ENCODE results near the gene OBSCN.

The OBSCN gene

DNA sequence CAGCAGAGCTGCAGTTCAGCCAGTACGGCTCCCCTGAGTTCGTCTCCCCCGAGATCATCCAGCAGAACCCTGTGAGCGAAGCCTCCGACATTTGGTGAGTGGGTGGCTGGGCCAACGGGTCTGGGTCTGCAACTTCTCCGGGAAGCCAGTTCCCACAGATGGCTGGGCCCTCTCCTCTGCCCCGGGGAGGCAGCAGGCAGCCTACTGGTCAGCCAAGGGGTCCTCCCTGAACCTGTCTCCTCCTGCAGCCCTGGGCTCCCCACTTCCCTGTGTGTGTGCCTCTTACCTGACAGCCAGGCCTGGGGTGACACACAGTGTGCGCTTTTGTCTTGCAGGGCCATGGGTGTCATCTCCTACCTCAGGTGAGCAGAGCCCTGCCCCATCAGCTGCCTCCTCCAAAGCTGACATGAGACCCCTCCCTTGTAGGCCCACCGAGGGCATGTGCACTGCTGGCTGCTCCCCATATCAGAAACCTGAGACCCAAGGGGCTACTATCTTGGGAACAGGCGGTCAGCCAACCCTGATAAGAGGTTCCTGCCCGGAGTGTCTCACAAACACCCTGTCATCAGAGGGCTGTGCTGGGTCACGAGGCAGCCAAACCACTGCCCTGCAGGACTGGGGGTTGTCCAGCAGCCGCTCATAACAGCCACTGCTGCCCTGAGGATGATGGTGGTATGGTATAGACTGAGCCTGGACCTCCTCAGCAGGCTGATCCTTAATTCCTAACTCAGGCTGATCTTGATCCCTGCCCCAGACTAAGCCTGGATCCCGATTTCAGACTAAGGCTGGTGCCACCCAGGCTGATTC is 161.2 kb downstream of the OBSCN start:
- no peak for DNase-seq (ENCODE audit: low read depth)

- DNase-seq (ENCODE audit: low read depth) = no peak
These were observed 162.0 kb downstream of the OBSCN start for GRCh38 chr1:228369608-228370438.

DNA sequence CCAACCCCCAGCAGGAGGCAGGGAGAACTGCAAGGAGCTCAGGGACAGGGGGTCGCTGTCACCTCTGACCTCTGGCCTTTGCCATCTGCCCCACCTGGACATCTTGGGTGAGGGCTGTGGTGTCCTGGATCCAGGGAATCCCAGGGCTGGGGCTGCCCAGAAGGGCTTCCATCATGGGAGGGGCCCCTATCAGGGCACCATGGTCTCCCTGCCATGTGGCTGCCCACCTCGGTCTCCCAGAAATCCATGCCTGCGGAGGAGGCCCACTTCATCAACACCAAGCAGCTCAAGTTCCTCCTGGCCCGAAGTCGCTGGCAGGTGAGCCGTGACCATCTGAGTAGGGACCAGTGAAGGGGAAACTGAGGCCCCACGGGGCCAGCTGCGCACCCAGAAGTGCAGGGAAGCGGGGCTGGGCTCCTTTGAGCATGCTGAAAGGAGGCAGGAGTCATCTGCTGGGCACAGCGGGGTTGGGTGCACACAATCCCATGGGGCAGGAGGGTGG is 162.6 kb downstream of the OBSCN start:
- DNase-seq (ENCODE audit: low read depth) = no peak

DNA sequence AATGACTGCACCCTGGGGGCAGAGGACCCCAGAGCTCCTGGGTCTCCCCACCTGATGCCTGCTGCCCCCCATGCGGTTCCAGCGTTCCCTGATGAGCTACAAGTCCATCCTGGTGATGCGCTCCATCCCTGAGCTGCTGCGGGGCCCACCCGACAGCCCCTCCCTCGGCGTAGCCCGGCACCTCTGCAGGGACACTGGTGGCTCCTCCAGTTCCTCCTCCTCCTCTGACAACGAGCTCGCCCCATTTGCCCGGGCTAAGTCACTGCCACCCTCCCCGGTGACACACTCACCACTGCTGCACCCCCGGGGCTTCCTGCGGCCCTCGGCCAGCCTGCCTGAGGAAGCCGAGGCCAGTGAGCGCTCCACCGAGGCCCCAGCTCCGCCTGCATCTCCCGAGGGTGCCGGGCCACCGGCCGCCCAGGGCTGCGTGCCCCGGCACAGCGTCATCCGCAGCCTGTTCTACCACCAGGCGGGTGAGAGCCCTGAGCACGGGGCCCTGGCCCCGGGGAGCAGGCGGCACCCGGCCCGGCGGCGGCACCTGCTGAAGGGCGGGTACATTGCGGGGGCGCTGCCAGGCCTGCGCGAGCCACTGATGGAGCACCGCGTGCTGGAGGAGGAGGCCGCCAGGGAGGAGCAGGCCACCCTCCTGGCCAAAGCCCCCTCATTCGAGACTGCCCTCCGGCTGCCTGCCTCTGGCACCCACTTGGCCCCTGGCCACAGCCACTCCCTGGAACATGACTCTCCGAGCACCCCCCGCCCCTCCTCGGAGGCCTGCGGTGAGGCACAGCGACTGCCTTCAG is 163.3 kb downstream of the OBSCN start:
- DNase-seq (ENCODE audit: low read depth) = no peak

- DNase-seq (ENCODE audit: low read depth) = no peak
These were observed 163.9 kb downstream of the OBSCN start for GRCh38 chr1:228371741-228372182.

DNA sequence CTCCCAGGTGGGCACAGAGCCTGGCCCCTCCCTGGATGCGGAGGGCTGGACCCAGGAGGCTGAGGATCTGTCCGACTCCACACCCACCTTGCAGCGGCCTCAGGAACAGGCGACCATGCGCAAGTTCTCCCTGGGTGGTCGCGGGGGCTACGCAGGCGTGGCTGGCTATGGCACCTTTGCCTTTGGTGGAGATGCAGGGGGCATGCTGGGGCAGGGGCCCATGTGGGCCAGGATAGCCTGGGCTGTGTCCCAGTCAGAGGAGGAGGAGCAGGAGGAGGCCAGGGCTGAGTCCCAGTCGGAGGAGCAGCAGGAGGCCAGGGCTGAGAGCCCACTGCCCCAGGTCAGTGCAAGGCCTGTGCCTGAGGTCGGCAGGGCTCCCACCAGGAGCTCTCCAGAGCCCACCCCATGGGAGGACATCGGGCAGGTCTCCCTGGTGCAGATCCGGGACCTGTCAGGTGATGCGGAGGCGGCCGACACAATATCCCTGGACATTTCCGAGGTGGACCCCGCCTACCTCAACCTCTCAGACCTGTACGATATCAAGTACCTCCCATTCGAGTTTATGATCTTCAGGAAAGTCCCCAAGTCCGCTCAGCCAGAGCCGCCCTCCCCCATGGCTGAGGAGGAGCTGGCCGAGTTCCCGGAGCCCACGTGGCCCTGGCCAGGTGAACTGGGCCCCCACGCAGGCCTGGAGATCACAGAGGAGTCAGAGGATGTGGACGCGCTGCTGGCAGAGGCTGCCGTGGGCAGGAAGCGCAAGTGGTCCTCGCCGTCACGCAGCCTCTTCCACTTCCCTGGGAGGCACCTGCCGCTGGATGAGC is 164.5 kb downstream of the OBSCN start:
- no peak for DNase-seq (ENCODE audit: low read depth)

GRCh38 chr1:228373004-228373680 is 165.3 kb downstream of the OBSCN start:
- DNase-seq (ENCODE audit: low read depth) = no peak

DNA sequence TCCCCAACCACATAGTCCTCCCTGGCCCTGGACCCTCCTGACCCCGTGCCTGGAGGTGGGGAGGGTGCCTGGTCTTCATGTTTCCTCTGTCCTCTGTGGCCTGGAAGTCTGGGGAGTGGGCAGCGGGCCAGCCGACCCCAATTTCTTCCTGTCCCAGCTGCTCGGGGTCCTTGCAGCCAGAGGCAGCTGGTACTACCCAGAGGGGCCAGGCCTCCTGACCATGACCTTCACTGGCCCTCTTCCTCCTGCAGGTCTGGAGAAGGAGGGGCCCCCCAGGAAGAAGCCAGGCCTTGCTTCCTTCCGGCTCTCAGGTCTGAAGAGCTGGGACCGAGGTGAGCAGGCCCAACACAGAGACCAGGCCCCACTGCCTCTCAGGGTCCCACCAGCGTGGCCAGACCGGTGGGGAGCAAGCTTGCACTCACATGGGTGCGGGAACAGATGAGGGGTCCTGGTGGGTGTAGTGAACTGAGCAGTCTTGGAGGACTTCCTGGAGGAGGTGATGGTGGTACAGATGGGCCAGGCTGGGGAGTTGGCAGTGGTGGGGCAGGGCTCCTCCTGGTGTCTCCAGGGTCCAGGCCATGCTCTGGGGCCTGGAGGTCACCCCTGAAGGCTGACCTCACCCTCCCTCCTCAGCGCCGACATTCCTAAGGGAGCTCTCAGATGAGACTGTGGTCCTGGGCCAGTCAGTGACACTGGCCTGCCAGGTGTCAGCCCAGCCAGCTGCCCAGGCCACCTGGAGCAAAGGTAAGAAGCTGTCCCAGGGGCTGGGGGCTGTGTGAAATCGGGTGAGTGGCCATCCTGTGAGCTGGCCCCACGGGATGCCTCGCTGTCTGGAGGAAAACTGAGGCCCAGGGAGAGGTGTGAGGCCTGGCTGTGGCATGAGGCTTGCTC is 166.1 kb downstream of the OBSCN start:
- no peak for DNase-seq (ENCODE audit: low read depth)

GRCh38 chr1:228374711-228375577 is 167.1 kb downstream of the OBSCN start:
- no peak for DNase-seq (ENCODE audit: low read depth)

GRCh38 chr1:228375578-228376261 is 167.9 kb downstream of the OBSCN start:
- no peak for DNase-seq (ENCODE audit: low read depth)

GRCh38 chr1:228376262-228376628 is 168.4 kb downstream of the OBSCN start:
- no peak for DNase-seq (ENCODE audit: low read depth)

DNA sequence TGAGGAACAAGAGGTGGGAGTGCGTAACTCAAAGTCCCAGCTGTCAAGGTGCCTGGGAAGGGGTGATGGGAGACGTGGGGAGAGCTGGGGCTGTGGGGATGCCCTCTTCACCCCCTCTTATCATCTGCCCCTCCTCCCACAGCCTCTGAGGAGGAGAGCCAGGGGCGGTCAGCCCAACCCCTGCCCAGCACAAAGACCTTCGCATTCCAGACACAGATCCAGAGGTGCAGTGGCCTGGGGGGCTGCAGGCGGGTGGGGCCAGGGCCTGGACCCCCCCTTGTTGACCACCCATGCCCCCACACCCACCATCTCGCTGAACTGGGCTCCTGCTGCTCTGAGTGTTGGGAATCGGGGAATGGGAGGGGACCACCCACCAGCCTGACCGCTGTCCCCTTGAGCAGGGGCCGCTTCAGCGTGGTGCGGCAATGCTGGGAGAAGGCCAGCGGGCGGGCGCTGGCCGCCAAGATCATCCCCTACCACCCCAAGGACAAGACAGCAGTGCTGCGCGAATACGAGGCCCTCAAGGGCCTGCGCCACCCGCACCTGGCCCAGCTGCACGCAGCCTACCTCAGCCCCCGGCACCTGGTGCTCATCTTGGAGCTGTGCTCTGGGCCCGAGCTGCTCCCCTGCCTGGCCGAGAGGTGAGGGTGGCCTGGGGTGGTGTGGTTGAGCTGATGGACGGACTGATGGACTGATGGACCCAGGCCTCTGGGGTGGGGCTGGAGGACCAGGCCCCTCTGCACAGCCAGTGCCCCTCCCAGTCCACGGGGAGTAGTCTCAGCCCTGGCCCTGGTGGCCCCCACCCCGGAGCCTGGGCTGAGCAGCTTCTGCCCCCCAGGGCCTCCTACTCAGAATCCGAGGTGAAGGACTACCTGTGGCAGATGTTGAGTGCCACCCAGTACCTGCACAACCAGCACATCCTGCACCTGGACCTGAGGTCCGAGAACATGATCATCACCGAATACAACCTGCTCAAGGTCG is 169.1 kb downstream of the OBSCN start:
- no peak for DNase-seq (ENCODE audit: low read depth)

- DNase-seq (ENCODE audit: low read depth) = no peak
These were observed 169.8 kb downstream of the OBSCN start for GRCh38 chr1:228377664-228378089.

DNA sequence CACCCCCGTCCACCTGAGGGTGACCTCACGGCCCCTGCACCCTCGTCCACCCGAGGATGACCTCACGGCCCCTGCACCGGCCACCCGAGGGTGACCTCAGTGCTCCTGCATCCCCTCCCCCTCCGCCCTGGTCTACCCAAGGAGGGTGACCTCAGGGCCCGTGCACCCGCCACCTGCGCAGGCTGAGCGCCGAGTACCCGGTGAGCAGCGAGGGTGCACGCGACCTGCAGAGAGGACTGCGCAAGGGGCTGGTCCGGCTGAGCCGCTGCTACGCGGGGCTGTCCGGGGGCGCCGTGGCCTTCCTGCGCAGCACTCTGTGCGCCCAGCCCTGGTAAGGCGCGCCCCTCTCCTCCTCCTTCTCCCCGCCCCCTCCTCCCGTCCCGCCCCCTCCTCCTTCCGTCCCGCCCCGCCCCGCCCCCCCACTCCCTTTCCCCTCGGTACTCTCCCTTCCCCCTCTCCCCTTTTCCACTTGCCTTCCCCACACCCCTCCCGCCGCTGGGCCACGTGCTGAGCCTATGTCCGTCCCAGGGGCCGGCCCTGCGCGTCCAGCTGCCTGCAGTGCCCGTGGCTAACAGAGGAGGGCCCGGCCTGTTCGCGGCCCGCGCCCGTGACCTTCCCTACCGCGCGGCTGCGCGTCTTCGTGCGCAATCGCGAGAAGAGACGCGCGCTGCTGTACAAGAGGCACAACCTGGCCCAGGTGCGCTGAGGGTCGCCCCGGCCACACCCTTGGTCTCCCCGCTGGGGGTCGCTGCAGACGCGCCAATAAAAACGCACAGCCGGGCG is 170.4 kb downstream of the OBSCN start:
- peak; percentile 16 for DNase-seq (ENCODE audit: low read depth)

DNA sequence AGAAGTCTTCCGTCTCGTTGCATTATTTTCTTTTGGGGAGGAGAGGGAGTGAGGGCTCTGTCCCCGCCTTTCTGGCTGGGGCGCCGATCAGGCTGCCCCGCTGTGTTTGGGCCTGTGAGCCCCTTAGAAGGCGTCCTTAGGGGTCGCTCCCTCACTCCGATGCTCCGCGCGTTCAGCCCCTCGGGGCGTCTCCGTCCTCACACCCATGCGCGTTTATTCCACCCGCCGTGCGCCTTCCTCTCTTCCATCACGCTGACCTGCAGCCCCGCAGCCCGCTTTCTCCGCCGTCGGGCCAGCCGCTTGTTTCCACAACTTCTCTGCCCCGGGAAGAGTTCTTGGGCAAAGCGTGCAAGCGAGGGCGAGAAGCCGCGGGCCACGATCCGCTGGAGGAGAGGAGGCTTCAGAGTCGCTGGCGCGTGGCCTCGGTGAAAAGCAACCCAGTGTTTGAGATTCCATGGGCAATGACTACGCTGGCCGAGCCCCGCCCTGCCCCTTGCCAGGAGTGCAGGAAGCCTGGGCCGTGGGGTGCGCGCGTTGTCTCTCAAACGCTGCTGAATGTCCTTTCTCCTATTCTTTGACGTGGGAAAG is 171.1 kb downstream of the OBSCN start:
- no peak for DNase-seq (ENCODE audit: low read depth)

DNA sequence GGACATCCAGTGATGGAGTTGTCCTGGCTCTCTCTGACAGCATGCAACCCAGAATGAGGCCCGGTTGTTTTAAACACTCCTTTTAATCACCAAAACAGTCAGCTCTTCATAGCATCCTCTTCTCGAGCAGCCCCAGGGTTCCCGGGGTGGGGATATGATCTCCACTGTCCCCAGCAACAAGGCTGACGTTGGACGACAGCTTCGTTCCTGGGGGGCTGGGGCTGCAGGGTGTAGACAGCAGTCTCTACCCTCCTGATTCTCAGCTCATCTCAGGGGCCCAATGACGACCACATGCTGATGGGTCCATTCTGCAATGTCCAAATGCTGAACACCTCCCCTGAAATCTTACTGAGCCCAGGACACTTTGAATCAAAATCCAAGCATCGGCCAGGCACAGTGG is 171.8 kb downstream of the OBSCN start:
- no peak for DNase-seq (ENCODE audit: low read depth)

All from stimulated activated CD4-positive, alpha-beta T cell treated with anti-CD3 and anti-CD28 coated beads, Interleukin-2, amount 100 ng/mL, for 4 hours (primary cell).